ENCODE measurements around the gene FAM111A.

Gene FAM111A

DNA sequence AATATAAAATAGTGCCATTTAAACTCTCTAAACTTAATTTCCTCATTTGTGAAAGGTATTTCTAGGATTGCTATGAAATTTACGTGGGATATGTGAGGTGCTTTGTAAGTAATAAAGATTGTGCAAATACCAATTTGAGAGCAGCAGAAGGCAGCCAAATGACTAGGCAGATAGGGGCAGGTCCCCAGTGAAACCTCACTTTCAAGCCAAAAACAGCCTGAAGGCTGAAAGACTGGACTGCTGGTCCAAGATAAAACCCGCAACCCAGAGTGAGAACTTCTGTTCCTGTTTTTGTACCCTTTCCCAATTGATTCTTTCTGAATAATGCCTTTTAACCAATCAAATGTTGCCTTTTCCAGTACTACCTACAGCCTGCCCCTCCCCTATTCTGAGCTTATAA, 36.5 kb downstream of the FAM111A start:
- no peak for DNase-seq (ENCODE audit: low read depth in 3 of 3)

DNA sequence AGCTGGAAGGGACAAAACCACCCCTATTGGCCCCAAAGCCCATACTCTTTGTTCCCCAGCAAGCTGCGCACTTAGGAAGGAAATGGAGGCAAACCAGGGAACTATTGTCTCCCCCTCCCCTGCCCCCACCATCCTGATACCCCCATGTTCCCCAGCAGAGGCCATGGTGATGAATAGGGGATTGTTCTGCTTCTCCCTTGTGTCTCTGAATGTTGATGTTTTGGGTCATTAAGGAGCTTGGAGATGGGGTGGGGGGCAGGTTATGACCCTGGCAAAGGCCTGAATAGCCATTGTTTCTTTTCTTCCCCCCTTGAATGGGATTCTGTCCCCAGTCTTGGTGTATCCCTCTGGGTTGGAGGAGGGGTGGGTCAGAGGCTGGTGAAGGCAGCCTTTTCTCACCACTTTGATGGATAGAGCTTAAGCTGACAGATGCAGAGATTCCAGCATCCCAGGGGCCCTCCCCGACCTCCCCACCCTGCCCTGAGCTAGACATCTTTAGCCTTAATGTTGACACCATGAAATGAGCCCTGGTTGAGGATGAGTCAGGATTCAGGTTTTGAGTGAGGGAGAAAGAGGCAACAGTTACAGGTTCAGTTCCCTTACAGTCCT, 37.6 kb downstream of the FAM111A start:
- no peak for DNase-seq (ENCODE audit: low read depth in 3 of 3)

DNA sequence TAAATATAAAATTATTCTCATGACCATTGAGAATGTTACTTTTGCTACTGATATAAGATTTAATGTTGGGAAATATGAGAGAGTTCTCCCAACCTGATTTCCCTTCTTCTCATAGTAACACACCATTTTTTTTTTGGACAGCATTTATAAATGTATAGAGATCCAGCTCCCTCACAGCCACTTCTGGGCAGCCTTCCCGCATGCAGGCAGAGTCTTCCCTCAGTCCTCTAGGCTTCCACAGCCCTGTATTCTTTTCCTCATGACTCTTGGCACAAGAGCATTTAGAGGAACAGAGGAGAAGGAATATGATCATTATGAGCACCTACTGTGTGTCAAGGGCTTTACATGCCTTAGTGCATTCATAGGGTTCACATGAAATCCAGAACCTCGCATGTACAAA, 38.3 kb downstream of the FAM111A start:
- no peak for DNase-seq (ENCODE audit: low read depth in 3 of 3)

GRCh38 chr11:59181746-59182456, 39.2 kb downstream of the FAM111A start:
- no peak for DNase-seq (ENCODE audit: low read depth in 3 of 3)

DNA sequence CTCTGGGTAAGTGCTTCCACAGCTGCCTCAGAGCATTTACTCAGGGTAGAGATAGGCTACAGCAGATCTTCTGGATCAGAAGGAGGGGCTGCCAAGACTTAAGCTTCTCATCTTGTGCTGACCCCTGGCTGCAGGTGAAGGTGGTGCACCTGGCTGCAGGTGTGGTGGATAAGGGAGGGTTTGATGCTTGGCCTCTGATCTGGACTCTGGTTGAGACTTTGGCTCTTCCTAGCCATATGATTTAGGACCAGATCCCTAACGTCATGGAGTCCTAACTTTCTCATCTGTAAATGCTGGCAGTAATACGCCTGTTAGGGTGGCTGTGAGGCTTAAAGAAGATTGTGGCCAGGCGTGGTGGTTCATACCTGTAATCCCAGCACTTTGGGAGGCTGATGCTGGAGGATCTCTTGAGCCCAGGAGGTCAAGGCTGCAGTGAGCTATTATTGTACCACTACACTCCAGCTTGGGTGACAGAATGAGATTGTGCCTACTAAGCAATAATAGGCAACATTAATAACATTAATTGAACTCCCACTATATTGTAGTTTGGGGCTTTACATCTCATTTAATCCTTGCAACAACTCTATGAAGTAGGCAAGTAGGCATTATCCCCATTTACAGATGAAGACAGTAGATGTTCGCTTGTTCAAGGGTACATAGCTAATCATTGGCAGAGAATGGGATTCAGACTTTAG, 39.9 kb downstream of the FAM111A start:
- no peak for DNase-seq (ENCODE audit: low read depth in 3 of 3)

GRCh38 chr11:59183771-59184170, 41.1 kb downstream of the FAM111A start:
- DNase-seq (ENCODE audit: low read depth in 3 of 3): no peak

- no peak for DNase-seq (ENCODE audit: low read depth in 3 of 3)
Measured at GRCh38 chr11:59184691-59185339, 42.2 kb downstream of the FAM111A start.

DNA sequence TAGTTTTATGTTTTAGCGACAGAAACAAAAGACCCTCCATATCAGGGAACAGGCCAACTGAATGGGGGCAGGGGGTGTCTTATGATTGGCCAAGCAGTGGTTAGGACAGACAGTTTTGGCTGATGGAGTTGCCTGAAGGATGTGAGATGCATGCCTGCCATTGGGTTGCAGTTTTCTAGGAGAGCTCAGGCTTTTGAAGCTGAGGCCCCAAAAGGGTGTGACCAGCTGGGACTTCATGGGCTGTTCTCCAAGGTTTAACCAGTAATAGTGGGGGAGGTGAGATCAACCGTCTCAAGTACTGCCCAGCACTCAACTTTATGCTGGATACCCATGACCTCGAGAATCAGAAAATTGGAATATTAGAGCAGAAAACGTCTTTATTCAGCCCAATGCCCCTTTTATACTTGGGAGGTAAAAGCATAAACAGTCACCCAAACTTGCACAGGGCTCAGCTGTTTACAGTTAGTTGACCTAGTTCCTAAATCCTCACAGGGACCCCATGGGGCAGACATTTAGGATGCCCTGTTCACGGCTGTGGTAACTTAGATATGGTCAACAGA, 42.8 kb downstream of the FAM111A start:
- DNase-seq (ENCODE audit: low read depth in 3 of 3): no peak

- peak in 2 of 3 experiments; percentile 13 to 45 for DNase-seq (ENCODE audit: low read depth in 3 of 3)
Measured at GRCh38 chr11:59186130-59186594, 43.5 kb downstream of the FAM111A start.

DNA sequence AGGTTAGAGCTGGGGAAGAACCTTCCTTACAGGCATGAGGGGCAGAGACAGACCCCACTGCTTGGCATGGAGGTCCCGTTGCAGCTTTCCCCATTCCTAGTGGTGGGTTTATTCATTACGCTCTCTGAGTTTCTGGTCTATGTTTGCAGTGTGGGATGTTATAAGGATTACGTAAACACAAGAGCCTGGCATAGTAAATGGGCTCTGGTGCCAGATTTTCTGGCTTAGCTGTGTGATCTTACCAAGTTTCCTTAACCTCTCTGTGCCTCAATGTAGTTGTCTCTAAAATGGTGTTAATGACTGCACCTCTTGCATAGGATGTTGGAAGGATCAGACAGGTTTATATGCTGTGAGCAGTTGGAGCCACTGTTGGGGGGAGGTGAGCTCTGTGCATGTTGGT, 44.4 kb downstream of the FAM111A start:
- no peak for DNase-seq (ENCODE audit: low read depth in 3 of 3)

DNA sequence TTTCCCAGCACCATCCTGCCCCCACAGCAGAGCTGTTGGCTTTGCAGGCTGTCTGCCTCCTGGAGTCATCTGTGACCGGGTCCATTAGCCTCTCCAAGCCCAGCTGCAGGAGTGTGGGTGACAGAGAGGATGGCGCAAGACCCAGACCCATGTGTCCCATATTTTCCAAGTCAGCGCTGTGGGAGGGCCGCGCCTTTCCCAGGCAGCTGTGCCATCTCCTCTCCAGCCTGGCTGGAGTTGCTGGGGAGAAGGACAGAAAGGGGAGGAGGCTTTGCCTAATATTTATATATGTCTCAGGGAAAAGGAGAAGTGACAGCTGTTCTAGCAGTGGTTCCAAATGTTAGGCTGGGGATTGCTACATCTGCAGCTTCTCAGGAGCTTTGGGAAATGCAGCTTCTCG, 44.9 kb downstream of the FAM111A start:
- DNase-seq (ENCODE audit: low read depth in 3 of 3): no peak

- DNase-seq (ENCODE audit: low read depth in 3 of 3): no peak
Measured at GRCh38 chr11:59188954-59189353, 46.3 kb downstream of the FAM111A start.

GRCh38 chr11:59189986-59190385, 47.3 kb downstream of the FAM111A start:
- DNase-seq (ENCODE audit: low read depth in 3 of 3): no peak

- DNase-seq (ENCODE audit: low read depth in 3 of 3): no peak
Measured at GRCh38 chr11:59191095-59191494, 48.4 kb downstream of the FAM111A start.

DNA sequence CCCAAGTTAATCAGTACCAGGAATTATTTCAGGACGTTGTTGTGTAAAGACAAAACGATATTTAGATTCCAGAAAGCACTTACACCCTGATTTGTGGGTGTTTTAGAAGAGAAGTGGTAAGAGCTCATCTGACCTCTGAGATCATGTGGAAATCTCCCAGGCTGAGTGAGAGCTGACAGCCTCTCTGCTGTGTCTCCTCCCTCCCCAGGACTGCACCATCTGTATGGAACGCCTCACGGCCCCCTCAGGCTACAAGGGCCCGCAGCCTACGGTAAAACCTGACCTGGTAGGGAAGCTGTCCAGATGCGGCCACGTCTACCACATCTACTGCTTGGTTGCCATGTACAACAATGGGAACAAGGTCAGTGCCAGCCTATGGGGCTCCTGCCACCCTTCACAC, 49.2 kb downstream of the FAM111A start:
- DNase-seq (ENCODE audit: low read depth in 3 of 3): no peak

DNA sequence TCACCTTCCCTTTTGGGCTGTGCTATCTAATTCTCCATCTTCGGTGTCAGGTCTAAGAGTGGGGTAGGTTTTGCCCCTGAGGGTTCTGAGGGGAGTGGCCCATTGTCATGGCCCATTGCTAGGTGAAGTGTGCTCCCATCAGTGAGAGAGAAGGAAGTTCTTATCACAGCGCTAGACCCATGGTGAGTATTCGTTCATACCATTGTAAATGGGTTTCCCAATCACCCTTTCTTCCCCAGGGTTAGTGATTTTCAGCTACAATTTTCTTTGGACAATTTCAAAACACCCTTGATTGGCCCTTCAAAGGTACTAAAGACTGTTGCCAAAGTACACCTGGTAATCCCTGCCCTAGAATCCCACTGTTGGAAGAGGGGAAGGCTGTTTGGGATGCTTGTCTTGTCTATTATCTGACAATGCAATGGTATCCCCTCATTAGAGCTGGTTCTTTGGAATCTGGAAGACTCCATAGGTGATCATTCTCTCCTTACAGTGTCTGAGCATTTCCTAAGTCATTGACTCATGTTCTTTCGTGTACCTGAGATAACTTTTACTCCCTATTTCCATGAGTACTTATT, 49.9 kb downstream of the FAM111A start:
- no peak for DNase-seq (ENCODE audit: low read depth in 3 of 3)

- DNase-seq (ENCODE audit: low read depth in 3 of 3): no peak
Measured at GRCh38 chr11:59193587-59194130, 51.0 kb downstream of the FAM111A start.

DNA sequence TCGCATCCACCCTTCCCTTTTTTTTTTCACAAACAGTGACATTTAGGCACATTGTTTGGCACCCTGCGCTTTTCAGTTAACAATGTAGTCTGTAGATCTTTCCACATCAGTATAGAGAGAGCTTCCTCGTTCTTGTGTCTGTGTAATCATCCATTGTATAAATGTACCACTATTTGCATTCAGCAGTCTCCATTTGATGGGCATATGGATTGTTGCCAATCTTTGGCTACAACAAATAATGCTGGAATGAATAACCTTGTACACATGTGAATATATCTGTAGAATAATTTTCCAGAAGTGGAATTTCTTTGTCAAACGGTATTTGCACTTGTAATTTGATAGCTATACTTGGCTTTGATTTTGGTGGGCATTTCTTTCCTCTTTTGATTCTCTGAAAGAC, 52.9 kb downstream of the FAM111A start:
- no peak for DNase-seq (ENCODE audit: low read depth in 3 of 3)

DNA sequence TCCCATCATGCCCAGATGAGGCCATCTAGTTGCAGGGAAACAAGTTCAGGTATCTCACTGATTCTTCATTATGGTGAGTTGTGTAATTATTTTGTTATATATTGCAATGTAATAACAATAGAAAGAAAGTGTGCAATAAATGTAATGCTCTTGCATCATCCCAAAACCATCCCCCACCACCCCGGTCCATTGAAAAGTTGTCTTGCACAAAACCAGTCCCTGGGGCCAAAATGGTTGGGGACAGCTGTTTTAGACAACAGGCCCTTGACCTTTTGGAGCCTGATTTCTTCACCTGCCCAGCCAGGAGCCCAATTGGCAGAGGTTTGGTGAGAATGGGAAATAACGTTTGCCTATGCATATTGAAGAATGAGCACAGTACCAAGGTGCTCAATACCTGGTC, 54.1 kb downstream of the FAM111A start:
- no peak for DNase-seq (ENCODE audit: low read depth in 3 of 3)

- DNase-seq (ENCODE audit: low read depth in 3 of 3): no peak
Measured at GRCh38 chr11:59197991-59198390, 55.3 kb downstream of the FAM111A start.

- no peak for DNase-seq (ENCODE audit: low read depth in 3 of 3)
Measured at GRCh38 chr11:59198726-59199125, 56.1 kb downstream of the FAM111A start.

Measured in stimulated activated CD4-positive, alpha-beta T cell treated with anti-CD3 and anti-CD28 coated beads, TNF-alpha, amount 100 ng/mL, for 24 hours (primary cell).